SK-N-SH treated with all-trans-retinoic acid at 6 μM for 48 hours (cell line): ENCODE data around the gene VPS39.

Experiments used
- ATAC-seq: fragments of 200-7000 bp; cut with Tn5 transposase; 3 replicates; pipeline ENCODE4 v1.9.1; 2020; ENCODE audit warnings: mild to moderate bottlenecking, moderate library complexity
- BACH2 ChIP-seq: fragments of 250-450 bp; sonication (Bioruptor Pico); IDR thresholded peaks from 2 replicates; pipeline ENCODE4 v1.9.0; 2021; ENCODE audit warnings: mild to moderate bottlenecking, borderline replicate concordance
- CREB5 ChIP-seq: fragments of 250-450 bp; sonication (Bioruptor Pico); IDR thresholded peaks from 2 replicates; pipeline ENCODE4 v1.5.1; 2020; ENCODE audit warnings: low read depth, mild to moderate bottlenecking, moderate library complexity
- CSRNP3 ChIP-seq: fragments of 250-450 bp; sonication (Bioruptor Pico); IDR thresholded peaks from 2 replicates; pipeline ENCODE4 v1.5.1; 2021; ENCODE audit warnings: mild to moderate bottlenecking, moderate library complexity
- ESRRG ChIP-seq: fragments of 250-450 bp; sonication (Bioruptor Pico); IDR thresholded peaks from 2 replicates; pipeline ENCODE4 v1.6.1; 2021; ENCODE audit warnings: mild to moderate bottlenecking
- GLIS3 ChIP-seq: fragments of 250-450 bp; sonication (Bioruptor Pico); IDR thresholded peaks from 2 replicates; pipeline ENCODE4 v1.5.0; 2020; ENCODE audit warnings: mild to moderate bottlenecking, moderate library complexity
- ISL1 ChIP-seq: fragments of 250-450 bp; sonication (Bioruptor Pico); IDR thresholded peaks from 2 replicates; pipeline ENCODE4 v2.1.2; 2022; ENCODE audit warnings: mild to moderate bottlenecking, moderate library complexity
- OSR1 ChIP-seq: fragments of 250-450 bp; sonication (Bioruptor Pico); IDR thresholded peaks from 2 replicates; pipeline ENCODE4 v1.8.0; 2022; ENCODE audit warnings: moderate library complexity, mild to moderate bottlenecking, inconsistent platforms
- RARB ChIP-seq: fragments of 250-450 bp; sonication (Bioruptor Pico); IDR thresholded peaks from 2 replicates; pipeline ENCODE4 v1.8.0; 2021; ENCODE audit warnings: mild to moderate bottlenecking, moderate library complexity
- SNAI2 ChIP-seq: fragments of 250-450 bp; sonication (Bioruptor Pico); IDR thresholded peaks from 2 replicates; pipeline ENCODE4 v1.5.0; 2020; ENCODE audit warnings: mild to moderate bottlenecking, moderate library complexity
- TCF4 ChIP-seq: fragments of 250-450 bp; sonication (Bioruptor Pico); IDR thresholded peaks from 2 replicates; pipeline ENCODE4 v1.8.0; 2021; ENCODE audit warnings: mild to moderate bottlenecking, moderate library complexity, borderline replicate concordance
- TOX ChIP-seq: fragments of 250-450 bp; sonication (Bioruptor Pico); IDR thresholded peaks from 2 replicates; pipeline ENCODE4 v1.8.0; 2021; ENCODE audit warnings: mild to moderate bottlenecking, moderate library complexity, borderline replicate concordance
- ZC3H10 ChIP-seq: fragments of 250-450 bp; sonication (Bioruptor Pico); IDR thresholded peaks from 2 replicates; pipeline ENCODE4 v1.5.1; 2021; ENCODE audit warnings: mild to moderate bottlenecking, moderate library complexity
- ZFP3 ChIP-seq: fragments of 250-450 bp; sonication (Bioruptor Pico); IDR thresholded peaks from 2 replicates; pipeline ENCODE4 v1.5.0; 2020; ENCODE audit warnings: mild to moderate bottlenecking, moderate library complexity
- ZNF8 ChIP-seq: fragments of 450-650 bp; formaldehyde crosslinking; IDR thresholded peaks from 2 replicates; pipeline ENCODE4 v1.5.0; 2020; ENCODE audit warnings: mild to moderate bottlenecking, moderate library complexity
- TF ChIP-seq, protein P1 (sequence below): fragments of 250-450 bp; sonication (Bioruptor Pico); IDR thresholded peaks from 2 replicates; pipeline ENCODE4 v1.5.0; 2020; ENCODE audit warnings: mild to moderate bottlenecking, moderate library complexity
- TF ChIP-seq, protein P2 (sequence below): fragments of 250-450 bp; sonication (Bioruptor Pico); IDR thresholded peaks from 2 replicates; pipeline ENCODE4 v1.8.0; 2021; ENCODE audit warnings: low read depth, mild to moderate bottlenecking, moderate library complexity, borderline replicate concordance
- TF ChIP-seq, protein P3 (sequence below): fragments of 250-450 bp; sonication (Bioruptor Pico); IDR thresholded peaks from 2 replicates; pipeline ENCODE4 v1.8.0; 2020; ENCODE audit warnings: mild to moderate bottlenecking, moderate library complexity, borderline replicate concordance

The VPS39 gene

GRCh38 chr15:42178056-42178455, 30.0 kb downstream of the VPS39 start (continued):
- TF ChIP-seq, protein P1, sequence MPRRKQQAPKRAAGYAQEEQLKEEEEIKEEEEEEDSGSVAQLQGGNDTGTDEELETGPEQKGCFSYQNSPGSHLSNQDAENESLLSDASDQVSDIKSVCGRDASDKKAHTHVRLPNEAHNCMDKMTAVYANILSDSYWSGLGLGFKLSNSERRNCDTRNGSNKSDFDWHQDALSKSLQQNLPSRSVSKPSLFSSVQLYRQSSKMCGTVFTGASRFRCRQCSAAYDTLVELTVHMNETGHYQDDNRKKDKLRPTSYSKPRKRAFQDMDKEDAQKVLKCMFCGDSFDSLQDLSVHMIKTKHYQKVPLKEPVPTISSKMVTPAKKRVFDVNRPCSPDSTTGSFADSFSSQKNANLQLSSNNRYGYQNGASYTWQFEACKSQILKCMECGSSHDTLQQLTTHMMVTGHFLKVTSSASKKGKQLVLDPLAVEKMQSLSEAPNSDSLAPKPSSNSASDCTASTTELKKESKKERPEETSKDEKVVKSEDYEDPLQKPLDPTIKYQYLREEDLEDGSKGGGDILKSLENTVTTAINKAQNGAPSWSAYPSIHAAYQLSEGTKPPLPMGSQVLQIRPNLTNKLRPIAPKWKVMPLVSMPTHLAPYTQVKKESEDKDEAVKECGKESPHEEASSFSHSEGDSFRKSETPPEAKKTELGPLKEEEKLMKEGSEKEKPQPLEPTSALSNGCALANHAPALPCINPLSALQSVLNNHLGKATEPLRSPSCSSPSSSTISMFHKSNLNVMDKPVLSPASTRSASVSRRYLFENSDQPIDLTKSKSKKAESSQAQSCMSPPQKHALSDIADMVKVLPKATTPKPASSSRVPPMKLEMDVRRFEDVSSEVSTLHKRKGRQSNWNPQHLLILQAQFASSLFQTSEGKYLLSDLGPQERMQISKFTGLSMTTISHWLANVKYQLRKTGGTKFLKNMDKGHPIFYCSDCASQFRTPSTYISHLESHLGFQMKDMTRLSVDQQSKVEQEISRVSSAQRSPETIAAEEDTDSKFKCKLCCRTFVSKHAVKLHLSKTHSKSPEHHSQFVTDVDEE (CRISPR knock-in tag) = no peak
- TF ChIP-seq CSRNP3 (CRISPR knock-in tag) = no peak
- TF ChIP-seq GLIS3 (CRISPR knock-in tag) = no peak
- no peak for TF ChIP-seq TOX (CRISPR knock-in tag)
- TF ChIP-seq SNAI2 (CRISPR knock-in tag) = no peak
- TF ChIP-seq, protein P2, sequence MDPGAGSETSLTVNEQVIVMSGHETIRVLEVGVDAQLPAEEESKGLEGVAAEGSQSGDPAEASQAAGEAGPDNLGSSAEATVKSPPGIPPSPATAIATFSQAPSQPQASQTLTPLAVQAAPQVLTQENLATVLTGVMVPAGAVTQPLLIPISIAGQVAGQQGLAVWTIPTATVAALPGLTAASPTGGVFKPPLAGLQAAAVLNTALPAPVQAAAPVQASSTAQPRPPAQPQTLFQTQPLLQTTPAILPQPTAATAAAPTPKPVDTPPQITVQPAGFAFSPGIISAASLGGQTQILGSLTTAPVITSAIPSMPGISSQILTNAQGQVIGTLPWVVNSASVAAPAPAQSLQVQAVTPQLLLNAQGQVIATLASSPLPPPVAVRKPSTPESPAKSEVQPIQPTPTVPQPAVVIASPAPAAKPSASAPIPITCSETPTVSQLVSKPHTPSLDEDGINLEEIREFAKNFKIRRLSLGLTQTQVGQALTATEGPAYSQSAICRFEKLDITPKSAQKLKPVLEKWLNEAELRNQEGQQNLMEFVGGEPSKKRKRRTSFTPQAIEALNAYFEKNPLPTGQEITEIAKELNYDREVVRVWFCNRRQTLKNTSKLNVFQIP = no peak

DNA sequence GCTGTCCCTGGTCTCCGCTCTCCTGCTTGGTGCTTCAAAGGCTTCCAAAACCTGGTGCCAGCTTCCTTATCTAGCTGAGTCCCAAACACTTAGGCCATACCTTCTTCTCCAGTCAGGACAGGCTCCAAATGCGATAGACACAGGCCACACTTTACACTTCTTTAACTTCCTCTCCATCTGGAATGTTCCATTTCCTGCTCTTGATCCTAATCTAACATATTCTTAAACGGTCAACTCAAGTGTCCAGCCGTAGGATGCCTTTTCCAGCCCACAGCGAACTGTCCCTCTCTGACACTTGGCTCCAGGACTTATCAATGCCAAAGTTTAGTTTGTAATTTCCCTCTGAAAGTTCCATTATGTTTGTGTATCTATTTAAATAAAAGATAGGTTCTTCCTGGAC, 32.4 kb downstream of the VPS39 start:
- TF ChIP-seq TCF4 (CRISPR knock-in tag) (no peak), CREB5 (CRISPR knock-in tag) (no peak), SNAI2 (CRISPR knock-in tag) (no peak)
- TF ChIP-seq, all 23 proteins: peak for 0
- no peak for ATAC-seq

DNA sequence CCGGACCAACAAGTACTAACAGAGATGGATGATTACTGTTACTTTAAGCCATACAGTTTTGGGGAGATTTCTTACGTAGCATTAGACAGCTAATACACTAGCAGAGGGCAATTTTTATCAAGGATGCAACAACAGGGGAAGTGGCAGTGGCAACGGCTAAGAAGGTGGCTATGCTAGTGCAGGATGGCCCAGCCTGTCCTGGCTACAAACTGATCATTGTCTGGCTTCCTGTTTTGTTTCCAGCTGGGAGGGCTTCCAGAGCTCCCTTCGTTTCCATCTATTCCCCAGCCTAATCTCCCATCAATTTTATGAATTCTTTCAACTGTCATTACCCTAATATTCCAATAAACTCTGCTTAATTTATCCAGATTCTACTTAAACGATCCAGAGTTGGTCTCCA, 35.6 kb downstream of the VPS39 start:
- no peak for TF ChIP-seq GLIS3 (CRISPR knock-in tag)
- no peak for TF ChIP-seq ISL1 (CRISPR knock-in tag)
- TF ChIP-seq OSR1 (CRISPR knock-in tag) = no peak
- TF ChIP-seq, protein P2 = no peak
- TF ChIP-seq ESRRG (CRISPR knock-in tag) = no peak
- TF ChIP-seq TOX (CRISPR knock-in tag) = no peak
- no peak for TF ChIP-seq RARB (CRISPR knock-in tag)
- no peak for TF ChIP-seq BACH2
- no peak for TF ChIP-seq CREB5 (CRISPR knock-in tag)
- no peak for TF ChIP-seq CSRNP3 (CRISPR knock-in tag)
- ATAC-seq = no peak

GRCh38 chr15:42171795-42172194, 36.3 kb downstream of the VPS39 start:
- TF ChIP-seq TOX (CRISPR knock-in tag) (no peak), ZFP3 (no peak), BACH2 (no peak), GLIS3 (CRISPR knock-in tag) (no peak), ZC3H10 (no peak), CSRNP3 (CRISPR knock-in tag) (no peak), ZNF8 (CRISPR knock-in tag) (no peak)
- TF ChIP-seq, protein P3, sequence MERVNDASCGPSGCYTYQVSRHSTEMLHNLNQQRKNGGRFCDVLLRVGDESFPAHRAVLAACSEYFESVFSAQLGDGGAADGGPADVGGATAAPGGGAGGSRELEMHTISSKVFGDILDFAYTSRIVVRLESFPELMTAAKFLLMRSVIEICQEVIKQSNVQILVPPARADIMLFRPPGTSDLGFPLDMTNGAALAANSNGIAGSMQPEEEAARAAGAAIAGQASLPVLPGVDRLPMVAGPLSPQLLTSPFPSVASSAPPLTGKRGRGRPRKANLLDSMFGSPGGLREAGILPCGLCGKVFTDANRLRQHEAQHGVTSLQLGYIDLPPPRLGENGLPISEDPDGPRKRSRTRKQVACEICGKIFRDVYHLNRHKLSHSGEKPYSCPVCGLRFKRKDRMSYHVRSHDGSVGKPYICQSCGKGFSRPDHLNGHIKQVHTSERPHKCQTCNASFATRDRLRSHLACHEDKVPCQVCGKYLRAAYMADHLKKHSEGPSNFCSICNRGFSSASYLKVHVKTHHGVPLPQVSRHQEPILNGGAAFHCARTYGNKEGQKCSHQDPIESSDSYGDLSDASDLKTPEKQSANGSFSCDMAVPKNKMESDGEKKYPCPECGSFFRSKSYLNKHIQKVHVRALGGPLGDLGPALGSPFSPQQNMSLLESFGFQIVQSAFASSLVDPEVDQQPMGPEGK (CRISPR knock-in tag) = no peak
- ATAC-seq = no peak
